Effector memory CD4-positive, alpha-beta T cell (primary cell): ENCODE measurements around the gene DNASE2B.

Source experiments
- DNase-seq, 3 donors: peaks; one replicate each; pipeline ENCODE4 v3.0.0-alpha.2; 2020
- H3K27ac ChIP-seq: 2 replicates; pipeline ENCODE4 v1.7.0; 2013; ENCODE audit warnings: mild to moderate bottlenecking, low read length, moderate library complexity; ENCODE audit not compliant: insufficient read depth, poor library complexity, severe bottlenecking
- H3K27me3 ChIP-seq: replicated peaks from 2 replicates; pipeline ENCODE4 v1.7.0; 2013; ENCODE audit warnings: mild to moderate bottlenecking, low read length; ENCODE audit not compliant: insufficient read depth, control insufficient read depth, poor library complexity, severe bottlenecking
- H3K36me3 ChIP-seq: 2 replicates; pipeline ENCODE4 v1.7.0; 2013; ENCODE audit warnings: mild to moderate bottlenecking, low read length, moderate library complexity; ENCODE audit not compliant: control insufficient read depth, insufficient read depth
- H3K4me1 ChIP-seq: 2 replicates; pipeline ENCODE4 v1.7.0; 2013; ENCODE audit warnings: low read length, mild to moderate bottlenecking; ENCODE audit not compliant: control insufficient read depth, insufficient read depth, poor library complexity, severe bottlenecking
- H3K4me3 ChIP-seq: 2 replicates; pipeline ENCODE4 v1.7.0; 2013; ENCODE audit warnings: low read length, low read depth, mild to moderate bottlenecking; ENCODE audit not compliant: insufficient read depth, poor library complexity, severe bottlenecking
- H3K9me3 ChIP-seq: 2 replicates; pipeline ENCODE4 v1.7.0; 2013; ENCODE audit warnings: mild to moderate bottlenecking, low read length, moderate library complexity; ENCODE audit not compliant: control insufficient read depth
- total RNA-seq, 3 donors: gene quantifications; one replicate each; lab custom pipeline; 2026; lab: John Stamatoyannopoulos, UW

DNASE2B gene
- 0 reads per million in 3 donors for total RNA-seq

- Histone ChIP-seq H3K27me3 (no peaks in the 10 kb centered on the region), H3K27ac (no peak within 1 kb of the TSS)
Observed at GRCh38 chr1:84398175-84399155, at the start of gene DNASE2B. DNASE2B (plus strand) TSS chr1:84398484; CDS start chr1:84398565, 81 bp downstream.

GRCh38 chr1:84348759-84349158, 49.5 kb upstream of the DNASE2B start:
- H3K4me3 ChIP-seq: no peak overlapping the region
- H3K9me3 ChIP-seq: no peaks in the 10 kb centered on the region
- no peaks in the 10 kb centered on the region for H3K36me3 ChIP-seq
- DNase-seq: no peak
- no peaks in the 10 kb centered on the region for H3K27me3 ChIP-seq
- no peak overlapping the region for H3K27ac ChIP-seq
- H3K4me1 ChIP-seq: no peaks in the 10 kb centered on the region

More at GRCh38 chr1:84398175-84399155, at the start of gene DNASE2B:
- no peaks in the 10 kb centered on the region for H3K36me3 ChIP-seq
- H3K4me3 ChIP-seq: no peak within 1 kb of the TSS
- no peaks in the 10 kb centered on the region for H3K4me1 ChIP-seq
- H3K9me3 ChIP-seq: no peaks in the 10 kb centered on the region
- no peak for DNase-seq

DNA sequence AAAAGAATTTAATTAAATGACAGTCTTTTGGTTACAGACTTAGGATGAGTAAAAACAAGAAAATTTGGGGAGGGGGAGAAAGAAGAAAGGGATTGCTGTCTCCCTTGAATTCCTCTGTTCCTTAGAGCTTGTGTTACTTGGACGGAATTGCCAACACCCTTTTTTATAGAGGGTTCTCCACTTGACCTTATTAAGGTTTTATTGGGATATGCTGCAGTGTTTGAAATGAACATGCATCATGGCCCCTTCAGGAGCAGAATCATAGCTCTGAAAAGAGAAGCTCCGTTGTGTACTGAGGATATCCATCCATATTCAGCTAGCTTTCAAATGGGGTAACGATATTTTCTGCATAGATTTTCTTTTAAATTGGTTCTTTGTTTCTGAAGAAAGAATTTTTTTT, 48.2 kb upstream of the DNASE2B start:
- no peak overlapping the region for H3K27ac ChIP-seq
- H3K4me3 ChIP-seq: no peak overlapping the region
- no peak for DNase-seq
- H3K9me3 ChIP-seq: no peaks in the 10 kb centered on the region
- no peaks in the 10 kb centered on the region for H3K36me3 ChIP-seq
- H3K4me1 ChIP-seq: no peaks in the 10 kb centered on the region
- no peaks in the 10 kb centered on the region for H3K27me3 ChIP-seq

GRCh38 chr1:84350550-84350949, 47.7 kb upstream of the DNASE2B start:
- no peak for DNase-seq

GRCh38 chr1:84352298-84353106, 45.8 kb upstream of the DNASE2B start:
- Histone ChIP-seq H3K36me3 (no peaks in the 10 kb centered on the region), H3K4me1 (no peaks in the 10 kb centered on the region), H3K9me3 (no peaks in the 10 kb centered on the region), H3K27me3 (no peaks in the 10 kb centered on the region), H3K27ac (no peak overlapping the region), H3K4me3 (no peak overlapping the region)
- no peak for DNase-seq

More at GRCh38 chr1:84350550-84350949, 47.7 kb upstream of the DNASE2B start:
- Histone ChIP-seq H3K4me1 (no peaks in the 10 kb centered on the region), H3K27ac (no peak overlapping the region), H3K36me3 (no peaks in the 10 kb centered on the region), H3K4me3 (no peak overlapping the region), H3K27me3 (no peaks in the 10 kb centered on the region), H3K9me3 (no peaks in the 10 kb centered on the region)

GRCh38 chr1:84353695-84354094, 44.6 kb upstream of the DNASE2B start:
- DNase-seq: no peak
- no peak overlapping the region for H3K4me3 ChIP-seq
- no peak overlapping the region for H3K27ac ChIP-seq
- H3K9me3 ChIP-seq: no peaks in the 10 kb centered on the region
- H3K36me3 ChIP-seq: no peaks in the 10 kb centered on the region
- H3K27me3 ChIP-seq: no peaks in the 10 kb centered on the region
- no peaks in the 10 kb centered on the region for H3K4me1 ChIP-seq

DNA sequence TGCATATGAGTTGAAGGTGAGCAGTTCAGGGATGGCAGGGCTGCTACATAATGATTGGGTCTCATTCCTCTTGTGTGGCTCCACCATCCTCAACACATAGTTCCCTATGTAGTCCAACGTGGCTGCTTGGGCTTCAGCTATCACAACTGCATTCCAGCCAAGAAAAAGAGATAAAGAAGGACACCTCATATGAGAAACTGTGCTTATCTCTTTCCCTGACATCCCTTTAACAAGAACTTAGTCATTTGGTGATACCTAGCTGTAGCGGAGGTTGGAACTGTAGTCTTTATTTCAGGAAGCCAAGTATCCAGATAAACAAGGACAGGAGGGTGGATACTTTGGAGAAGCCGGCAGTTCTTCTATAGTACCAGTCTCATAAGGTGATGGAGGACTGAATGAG, 42.7 kb upstream of the DNASE2B start:
- DNase-seq: no peak
- Histone ChIP-seq H3K27me3 (no peaks in the 10 kb centered on the region), H3K4me1 (no peaks in the 10 kb centered on the region), H3K36me3 (no peaks in the 10 kb centered on the region), H3K4me3 (no peak overlapping the region), H3K27ac (no peak overlapping the region), H3K9me3 (no peaks in the 10 kb centered on the region)

DNA sequence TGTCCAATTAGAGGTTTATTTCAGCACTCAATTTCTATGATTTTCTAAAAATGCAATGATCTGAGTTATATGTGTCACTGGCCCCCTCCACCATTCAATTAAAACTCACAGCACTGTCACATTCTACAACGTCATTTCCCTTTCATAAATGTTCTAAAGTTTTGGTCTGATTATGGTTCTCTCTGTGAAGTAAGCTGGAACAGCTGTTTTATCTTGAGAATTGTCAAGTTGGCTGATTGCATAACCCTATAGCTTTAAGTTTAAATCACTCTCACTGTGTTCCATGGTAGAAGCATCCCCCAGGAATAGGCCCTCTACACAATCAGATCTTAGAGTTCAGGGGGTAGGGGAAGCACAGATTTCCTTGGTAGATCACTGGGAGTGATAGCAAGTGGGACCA, 41.4 kb upstream of the DNASE2B start:
- no peaks in the 10 kb centered on the region for H3K36me3 ChIP-seq
- H3K9me3 ChIP-seq: no peaks in the 10 kb centered on the region
- DNase-seq: no peak
- no peaks in the 10 kb centered on the region for H3K27me3 ChIP-seq
- H3K4me1 ChIP-seq: no peaks in the 10 kb centered on the region
- no peak overlapping the region for H3K27ac ChIP-seq
- no peak overlapping the region for H3K4me3 ChIP-seq

DNA sequence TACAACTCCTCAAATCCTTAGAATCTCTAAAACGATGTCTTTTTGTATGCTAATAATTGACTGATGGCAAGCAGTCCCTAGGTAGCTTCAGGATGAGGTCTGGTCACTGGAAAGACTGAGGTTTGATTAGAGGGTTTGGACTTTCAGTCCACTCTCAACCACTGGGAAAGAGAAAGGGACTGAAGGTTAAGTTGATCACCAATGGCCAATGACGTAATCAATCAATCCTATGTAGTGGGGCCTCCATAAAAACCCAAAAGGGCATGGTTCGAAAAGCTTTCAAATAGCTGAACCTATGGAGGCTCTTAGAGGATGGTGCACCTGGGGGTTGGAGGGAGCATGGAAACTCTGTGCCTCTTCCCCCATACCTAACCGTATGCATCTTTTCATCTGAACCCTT, 39.6 kb upstream of the DNASE2B start:
- Histone ChIP-seq H3K27ac (no peak overlapping the region), H3K4me1 (no peaks in the 10 kb centered on the region), H3K4me3 (no peak overlapping the region), H3K9me3 (no peaks in the 10 kb centered on the region), H3K27me3 (no peaks in the 10 kb centered on the region), H3K36me3 (no peaks in the 10 kb centered on the region)
- DNase-seq: no peak

GRCh38 chr1:84360316-84360715, 38.0 kb upstream of the DNASE2B start:
- H3K4me3 ChIP-seq: no peak overlapping the region
- no peaks in the 10 kb centered on the region for H3K9me3 ChIP-seq
- no peak overlapping the region for H3K27ac ChIP-seq
- no peak for DNase-seq
- H3K27me3 ChIP-seq: no peaks in the 10 kb centered on the region
- no peaks in the 10 kb centered on the region for H3K4me1 ChIP-seq
- H3K36me3 ChIP-seq: no peaks in the 10 kb centered on the region
